HEK293T (cell line): Measurements from ENCODE around the gene SLAMF1.

Experiments used
- FOXM1 ChIP-seq: fragments of 450-650 bp; IDR thresholded peaks from 2 replicates; pipeline ENCODE4 v1.6.1; 2017; ENCODE audit warnings: mild to moderate bottlenecking, borderline replicate concordance
- HDGF ChIP-seq: fragments of 450-650 bp; IDR thresholded peaks from 2 replicates; pipeline ENCODE4 v1.6.1; 2017; ENCODE audit warnings: antibody characterized with exemption, borderline replicate concordance
- NFRKB ChIP-seq: fragments of 450-650 bp; IDR thresholded peaks from 2 replicates; pipeline ENCODE4 v1.6.1; 2016; ENCODE audit warnings: mild to moderate bottlenecking, moderate library complexity
- SP1 ChIP-seq: fragments of 450-650 bp; IDR thresholded peaks from 2 replicates; pipeline ENCODE4 v1.6.1; 2017
- ZNF384 ChIP-seq: fragments of 450-650 bp; IDR thresholded peaks from 2 replicates; pipeline ENCODE4 v1.6.1; 2016

DNA sequence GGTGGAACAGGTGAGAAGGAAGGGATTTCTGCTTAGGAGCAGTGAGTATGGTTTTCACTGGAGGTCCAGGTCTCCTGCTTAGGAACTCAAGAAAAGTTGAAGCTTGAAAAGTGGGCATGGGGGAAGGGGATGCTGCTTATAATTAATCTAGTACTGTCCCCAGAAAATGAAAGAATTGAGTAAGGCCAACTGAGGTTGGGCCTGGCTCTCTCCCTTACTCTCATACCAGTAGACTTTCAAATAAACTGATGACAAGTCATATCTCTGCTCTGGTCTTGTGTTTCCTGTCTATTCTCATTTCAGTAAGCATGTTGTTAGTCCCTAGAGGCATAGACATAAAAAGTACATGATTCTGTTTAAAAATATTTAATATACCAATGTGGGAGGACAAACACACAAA, 38.4 kb upstream of the SLAMF1 start:
- TF ChIP-seq FOXM1 (no peak), HDGF (no peak), SP1 (no peak), ZNF384 (no peak), NFRKB (no peak)
